Neuronal stem cell (in vitro differentiated cells): ENCODE results near the gene SUN1.
"Not testable (repeated sequence)": the region's sequence is repeated elsewhere in the genome, so short reads cannot be mapped to it uniquely, and the experiment has no call there.

Experiments used
- DNase-seq: peaks from one replicate; pipeline ENCODE4 v3.0.0-alpha.2; 2013; ENCODE audit warnings: low spot score
- H2AFZ ChIP-seq: one replicate; pipeline ENCODE4 v1.6.1; 2013; ENCODE audit warnings: mild to moderate bottlenecking, low read length, inconsistent platforms
- H2AK5ac ChIP-seq: 2 replicates; pipeline ENCODE4 v1.6.1; 2013; ENCODE audit warnings: low read depth, mild to moderate bottlenecking, inconsistent platforms, low read length, moderate library complexity, mixed read lengths
- H2BK120ac ChIP-seq: 2 replicates; pipeline ENCODE4 v1.6.1; 2013; ENCODE audit warnings: low read depth, mild to moderate bottlenecking, inconsistent platforms, low read length, moderate library complexity, mixed read lengths
- H2BK12ac ChIP-seq: one replicate; pipeline ENCODE4 v1.6.1; 2013; ENCODE audit warnings: low read length, inconsistent platforms
- H2BK15ac ChIP-seq: 2 replicates; pipeline ENCODE4 v1.6.1; 2013; ENCODE audit warnings: mild to moderate bottlenecking, low read length, inconsistent platforms, mixed read lengths
- H2BK5ac ChIP-seq: one replicate; pipeline ENCODE4 v1.6.1; 2013; ENCODE audit warnings: inconsistent platforms, mild to moderate bottlenecking, low read length, moderate library complexity
- H3K14ac ChIP-seq: one replicate; pipeline ENCODE4 v1.6.1; 2013; ENCODE audit warnings: low read length, inconsistent platforms
- H3K18ac ChIP-seq: 2 replicates; pipeline ENCODE4 v1.6.1; 2013; ENCODE audit warnings: low read length, inconsistent platforms
- H3K23ac ChIP-seq: 2 replicates; pipeline ENCODE4 v1.6.1; 2013; ENCODE audit warnings: low read depth, mild to moderate bottlenecking, mixed read lengths, low read length, inconsistent platforms; ENCODE audit not compliant: poor library complexity
- H3K27ac ChIP-seq: replicated peaks from 3 replicates; pipeline ENCODE4 v1.5.1; 2013; ENCODE audit warnings: low read length, inconsistent platforms
- H3K27me3 ChIP-seq, 3 experiments: 2 replicates each; pipeline ENCODE4 v1.6.1; 2013; ENCODE audit warnings: low read length in 3 of 3, mild to moderate bottlenecking in 2 of 3, inconsistent platforms in 1 of 3, low read depth in 1 of 3, mixed read lengths in 1 of 3, moderate library complexity in 1 of 3; ENCODE audit not compliant: control insufficient read depth in 3 of 3, insufficient read depth in 3 of 3
- H3K36me3 ChIP-seq, 2 donors: replicated peaks in 1 of 2; 2 replicates each; pipeline ENCODE4 v1.6.1; 2013; ENCODE audit warnings: low read length in 2 of 2; ENCODE audit not compliant: control insufficient read depth in 2 of 2, insufficient read depth in 2 of 2
- H3K4ac ChIP-seq: 2 replicates; pipeline ENCODE4 v1.6.1; 2013; ENCODE audit warnings: inconsistent platforms, mild to moderate bottlenecking, low read length, moderate library complexity
- H3K4me1 ChIP-seq, 2 donors: 1 replicate in 1 of 2; 2 replicates in 1 of 2; pipeline ENCODE4 v1.6.1; 2013; ENCODE audit warnings: low read length in 2 of 2, low read depth in 1 of 2; ENCODE audit not compliant: control insufficient read depth in 2 of 2, insufficient read depth in 1 of 2
- H3K4me2 ChIP-seq: one replicate; pipeline ENCODE4 v1.6.1; 2013; ENCODE audit warnings: mild to moderate bottlenecking, low read length, inconsistent platforms; ENCODE audit not compliant: insufficient read depth, poor library complexity, severe bottlenecking
- H3K4me3 ChIP-seq, 2 donors: 2 replicates each; pipeline ENCODE4 v1.5.1; 2013; ENCODE audit warnings: low read length in 2 of 2, mild to moderate bottlenecking in 2 of 2, inconsistent platforms in 1 of 2, moderate library complexity in 1 of 2
- H3K79me1 ChIP-seq: one replicate; pipeline ENCODE4 v1.6.1; 2013; ENCODE audit warnings: low read depth, mild to moderate bottlenecking, inconsistent platforms, low read length, moderate library complexity
- H3K9ac ChIP-seq: one replicate; pipeline ENCODE4 v1.6.1; 2013; ENCODE audit warnings: mild to moderate bottlenecking, low read depth, low read length, inconsistent platforms; ENCODE audit not compliant: poor library complexity
- H3K9me3 ChIP-seq, 2 donors: replicated peaks in 1 of 2; 2 replicates each; pipeline versions ENCODE3 to v1.6.1; 2013; ENCODE audit warnings: low read length in 2 of 2, mild to moderate bottlenecking in 2 of 2, inconsistent platforms in 1 of 2, low read depth in 1 of 2, mixed read lengths in 1 of 2, moderate library complexity in 1 of 2; ENCODE audit not compliant: control insufficient read depth in 2 of 2, insufficient read depth in 1 of 2
- H4K8ac ChIP-seq: one replicate; pipeline ENCODE4 v1.6.1; 2013; ENCODE audit warnings: low read depth, mild to moderate bottlenecking, inconsistent platforms, low read length, moderate library complexity
- H4K91ac ChIP-seq: one replicate; pipeline ENCODE4 v1.6.1; 2013; ENCODE audit warnings: low read length, low read depth, mild to moderate bottlenecking, inconsistent platforms; ENCODE audit not compliant: poor library complexity
- WGBS, 2 donors: extraction: QIAGEN DNeasy Blood & Tissue Kit; methylation state at CpG; one replicate each; pipeline ENCODE4 v1.1.7; 2013; ENCODE audit warnings: missing lambda C conversion rate in 2 of 2, mixed read lengths in 1 of 2; ENCODE audit not compliant: insufficient read length in 2 of 2, insufficient replicate concordance in 1 of 2; ENCODE audit errors: extremely low coverage in 2 of 2; 5-methylcytosine and 5-hydroxymethylcytosine counted together

SUN1 gene

GRCh38 chr7:798921-799470 lies 33.3 kb upstream of the SUN1 start:
- Histone ChIP-seq H2AK5ac (no peak overlapping the region), H4K8ac (no peak overlapping the region), H3K18ac (no peak overlapping the region), H2BK15ac (no peak overlapping the region), H3K4ac (no peak overlapping the region), H3K79me1 (no peaks in the 10 kb centered on the region), H3K36me3 (no peaks in the 10 kb centered on the region), H2BK12ac (no peak overlapping the region), H3K4me1 (peaks cover 0 to 3% of the 10 kb centered on the region in 2 donors), H3K9me3 (no peaks in the 10 kb centered on the region), H3K9ac (no peak overlapping the region), H4K91ac (no peak overlapping the region), H3K23ac (no peak overlapping the region), H3K4me3 (no peak overlapping the region), H3K27me3 (no peaks in the 10 kb centered on the region), H2BK120ac (no peak overlapping the region), H2BK5ac (no peak overlapping the region), H3K14ac (no peak overlapping the region), H3K4me2 (no peak overlapping the region), H2AFZ (no peak overlapping the region), H3K27ac (no peak overlapping the region)
- WGBS, 2 donors: no CpG with 5 or more reads among the region's 12 CpGs
- DNase-seq: no peak

GRCh38 chr7:800692-801091 lies 31.6 kb upstream of the SUN1 start:
- no peak overlapping the region for H2BK12ac ChIP-seq
- no peaks in the 10 kb centered on the region for H3K36me3 ChIP-seq
- H3K9ac ChIP-seq: no peak overlapping the region
- H2AFZ ChIP-seq: no peak overlapping the region
- no peak for DNase-seq
- H3K18ac ChIP-seq: no peak overlapping the region
- peaks cover 0 to 3% of the 10 kb centered on the region in 2 donors for H3K4me1 ChIP-seq
- H3K27me3 ChIP-seq: no peaks in the 10 kb centered on the region
- H3K4ac ChIP-seq: no peak overlapping the region
- H3K9me3 ChIP-seq: no peaks in the 10 kb centered on the region
- H2BK120ac ChIP-seq: no peak overlapping the region
- WGBS, 2 donors: no CpG with 5 or more reads among the region's 7 CpGs
- no peak overlapping the region for H4K8ac ChIP-seq
- H3K4me3 ChIP-seq: no peak overlapping the region
- H4K91ac ChIP-seq: no peak overlapping the region
- H2AK5ac ChIP-seq: no peak overlapping the region
- H3K79me1 ChIP-seq: no peaks in the 10 kb centered on the region
- no peak overlapping the region for H2BK15ac ChIP-seq
- no peak overlapping the region for H3K4me2 ChIP-seq
- no peak overlapping the region for H3K23ac ChIP-seq
- H2BK5ac ChIP-seq: no peak overlapping the region
- no peak overlapping the region for H3K14ac ChIP-seq
- H3K27ac ChIP-seq: no peak overlapping the region

- DNase-seq, H3K14ac ChIP-seq, H3K36me3 ChIP-seq, H3K4ac ChIP-seq, H2BK15ac ChIP-seq, H3K9me3 ChIP-seq, H3K23ac ChIP-seq, H3K18ac ChIP-seq, H4K91ac ChIP-seq, H2BK12ac ChIP-seq, H2BK120ac ChIP-seq, H3K9ac ChIP-seq, H3K4me2 ChIP-seq, H3K27me3 ChIP-seq, H4K8ac ChIP-seq, H2BK5ac ChIP-seq, H2AFZ ChIP-seq, H3K27ac ChIP-seq, H3K79me1 ChIP-seq, H2AK5ac ChIP-seq, H3K4me3 ChIP-seq, H3K4me1 ChIP-seq: not testable (repeated sequence)
- WGBS, 2 donors: no CpG with 5 or more reads among the region's 6 CpGs
These were observed 30.9 kb upstream of the SUN1 start for GRCh38 chr7:801351-801750.

- peak overlapping the region; percentile 30 for H2BK12ac ChIP-seq
These were observed 30.3 kb upstream of the SUN1 start for GRCh38 chr7:801940-802381.

More at GRCh38 chr7:801940-802381, 30.3 kb upstream of the SUN1 start:
- H3K9ac ChIP-seq: no peak overlapping the region
- DNase-seq: no peak
- peaks cover 0 to 3% of the 10 kb centered on the region in 2 donors for H3K4me1 ChIP-seq
- peak overlapping the region; percentile 76 for H3K18ac ChIP-seq
- peak overlapping the region; percentile 40 for H2AFZ ChIP-seq
- H3K27ac ChIP-seq: no peak overlapping the region
- peak overlapping the region; percentile 53 for H4K91ac ChIP-seq
- no peak overlapping the region for H3K4me3 ChIP-seq
- no peaks in the 10 kb centered on the region for H3K27me3 ChIP-seq
- H2BK120ac ChIP-seq: no peak overlapping the region
- H2AK5ac ChIP-seq: peak overlapping the region; percentile 68
- H3K4ac ChIP-seq: no peak overlapping the region
- no peaks in the 10 kb centered on the region for H3K9me3 ChIP-seq
- H4K8ac ChIP-seq: peak overlapping the region; percentile 48
- H3K23ac ChIP-seq: peak overlapping the region; percentile 73
- H2BK15ac ChIP-seq: peak overlapping the region; percentile 96
- WGBS, 2 donors: no CpG with 5 or more reads among the region's 19 CpGs
- no peak overlapping the region for H2BK5ac ChIP-seq
- H3K4me2 ChIP-seq: no peak overlapping the region
- no peaks in the 10 kb centered on the region for H3K36me3 ChIP-seq
- H3K79me1 ChIP-seq: no peaks in the 10 kb centered on the region
- H3K14ac ChIP-seq: peak overlapping the region; percentile 21
